BLaER1 treated with 17β-estradiol and CSF1 and Interleukin-3, amounts not matched to agents 10 nM and 100 nM (cell line): ENCODE data around the gene H3-3A.

Experiments
- H3K27ac ChIP-seq, 11 experiments: shearing (Covaris generic); formaldehyde crosslinking; 2 replicates each; pipeline ENCODE4 v1.8.1; 2022
- H3K27me3 ChIP-seq, 11 experiments: shearing (Covaris generic); formaldehyde crosslinking; 2 replicates each; pipeline ENCODE4 v1.8.1; 2022
- H3K36me3 ChIP-seq, 11 experiments: shearing (Covaris generic); formaldehyde crosslinking; 2 replicates each; pipeline ENCODE4 v1.8.1; 2022
- H3K4me1 ChIP-seq, 10 experiments: shearing (Covaris generic); formaldehyde crosslinking; 2 replicates each; pipeline ENCODE4 v1.8.1; 2022
- H3K4me2 ChIP-seq, 11 experiments: shearing (Covaris generic); formaldehyde crosslinking; 2 replicates each; pipeline ENCODE4 v1.8.1; 2022
- H3K4me3 ChIP-seq, 10 experiments: shearing (Covaris generic); formaldehyde crosslinking; 2 replicates each; pipeline ENCODE4 v1.8.1; 2022
- H3K9ac ChIP-seq, 11 experiments: shearing (Covaris generic); formaldehyde crosslinking; 2 replicates each; pipeline ENCODE4 v1.8.1; 2022
- H3K9me3 ChIP-seq, 11 experiments: shearing (Covaris generic); formaldehyde crosslinking; replicated peaks in 1 of 11; 2 replicates each; pipeline ENCODE4 v1.8.1; 2022
- H4K20me1 ChIP-seq, 11 experiments: shearing (Covaris generic); formaldehyde crosslinking; 2 replicates each; pipeline ENCODE4 v1.8.1; 2022
- Cebpa-rat ChIP-seq, 11 experiments: shearing (Covaris generic); IDR thresholded peaks; 2 replicates each; pipeline ENCODE4 v1.8.1; 2022

Gene H3-3A

GRCh38 chr1:226029568-226030225 lies 32.8 kb upstream of the H3-3A start:
- Histone ChIP-seq H3K4me2 (peak overlapping the region; percentile 26 to 73 (median 52); a peak in 21 of 22 replicates), H3K9me3 (no peaks in the 10 kb centered on the region), H3K27ac (peak overlapping the region in 8 of 11 experiments; percentile 14 to 68 (median 42); a peak in 13 of 22 replicates), H4K20me1 (no peaks in the 10 kb centered on the region), H3K4me3 (no peak overlapping the region), H3K36me3 (no peaks in the 10 kb centered on the region), H3K9ac (peak overlapping the region in 2 of 11 experiments; percentile 44 to 48; a peak in 3 of 22 replicates), H3K27me3 (no peaks in the 10 kb centered on the region), H3K4me1 (peaks cover 29 to 66% (median 51%) of the 10 kb centered on the region in 10 experiments)
- no peak for TF ChIP-seq Cebpa-rat (IDR thresholded peaks at IDR 0.05)

GRCh38 chr1:226033582-226033981 lies 28.9 kb upstream of the H3-3A start:
- Histone ChIP-seq H3K27ac (peak overlapping the region in 7 of 11 experiments; percentile 47 to 92 (median 78); a peak in 13 of 22 replicates), H3K36me3 (no peaks in the 10 kb centered on the region), H3K4me2 (peak overlapping the region in 10 of 11 experiments; percentile 1 to 98 (median 82); a peak in 18 of 22 replicates), H3K27me3 (no peaks in the 10 kb centered on the region), H3K4me1 (peaks cover 21 to 82% (median 51%) of the 10 kb centered on the region in 10 experiments), H4K20me1 (no peaks in the 10 kb centered on the region), H3K9me3 (no peaks in the 10 kb centered on the region), H3K4me3 (peak overlapping the region in 5 of 10 experiments; percentile 4 to 36 (median 22); a peak in 2 of 20 replicates), H3K9ac (peak overlapping the region in 5 of 11 experiments; percentile 51 to 78 (median 69); a peak in 8 of 22 replicates)
- no peak for TF ChIP-seq Cebpa-rat (IDR thresholded peaks at IDR 0.05)

- H3K4me2 ChIP-seq: peak overlapping the region in 10 of 11 experiments; percentile 1 to 98 (median 82); a peak in 18 of 22 replicates
- peak overlapping the region in 5 of 10 experiments; percentile 4 to 36 (median 22); a peak in 2 of 20 replicates for H3K4me3 ChIP-seq
- no peaks in the 10 kb centered on the region for H3K36me3 ChIP-seq
- no peaks in the 10 kb centered on the region for H4K20me1 ChIP-seq
- peak overlapping the region in 5 of 11 experiments; percentile 51 to 78 (median 69); a peak in 9 of 22 replicates for H3K9ac ChIP-seq
- H3K27me3 ChIP-seq: no peaks in the 10 kb centered on the region
- H3K4me1 ChIP-seq: peaks cover 17 to 78% (median 47%) of the 10 kb centered on the region in 10 experiments
- H3K9me3 ChIP-seq: no peaks in the 10 kb centered on the region
- peak overlapping the region in 8 of 11 experiments; percentile 41 to 92 (median 76); a peak in 15 of 22 replicates for H3K27ac ChIP-seq
- no peak for TF ChIP-seq Cebpa-rat (IDR thresholded peaks at IDR 0.05)
These were observed 28.5 kb upstream of the H3-3A start for GRCh38 chr1:226033991-226034390.

GRCh38 chr1:226034482-226034881 lies 28.0 kb upstream of the H3-3A start:
- Histone ChIP-seq H3K4me3 (no peak overlapping the region), H3K27me3 (no peaks in the 10 kb centered on the region), H3K9ac (peak overlapping the region in 6 of 11 experiments; percentile 22 to 78 (median 62); a peak in 10 of 22 replicates), H3K27ac (peak overlapping the region in 8 of 11 experiments; percentile 41 to 92 (median 76); a peak in 16 of 22 replicates), H3K36me3 (no peaks in the 10 kb centered on the region), H3K4me1 (peaks cover 12 to 73% (median 43%) of the 10 kb centered on the region in 10 experiments), H3K4me2 (peak overlapping the region in 7 of 11 experiments; percentile 68 to 98 (median 88); a peak in 14 of 22 replicates), H4K20me1 (no peaks in the 10 kb centered on the region), H3K9me3 (no peaks in the 10 kb centered on the region)
- TF ChIP-seq Cebpa-rat (IDR thresholded peaks at IDR 0.05): no peak

- peaks cover 12 to 65% (median 40%) of the 10 kb centered on the region in 10 experiments for H3K4me1 ChIP-seq
- peak overlapping the region in 4 of 11 experiments; percentile 70 to 92 (median 83); a peak in 6 of 22 replicates for H3K27ac ChIP-seq
- H3K4me2 ChIP-seq: peak overlapping the region in 4 of 11 experiments; percentile 65 to 92 (median 76); a peak in 7 of 22 replicates
- no peaks in the 10 kb centered on the region for H4K20me1 ChIP-seq
- TF ChIP-seq Cebpa-rat (IDR thresholded peaks at IDR 0.05): no peak
- H3K9me3 ChIP-seq: no peaks in the 10 kb centered on the region
- H3K9ac ChIP-seq: peak overlapping the region in 2 of 11 experiments; percentile 3 to 8; a peak in 1 of 22 replicates
- H3K27me3 ChIP-seq: no peaks in the 10 kb centered on the region
- H3K36me3 ChIP-seq: no peaks in the 10 kb centered on the region
- H3K4me3 ChIP-seq: no peak overlapping the region
These were observed 26.6 kb upstream of the H3-3A start for GRCh38 chr1:226035915-226036314.

- no peak overlapping the region for H3K4me2 ChIP-seq
- no peaks in the 10 kb centered on the region for H3K27me3 ChIP-seq
- H3K9ac ChIP-seq: no peak overlapping the region
These were observed 23.9 kb upstream of the H3-3A start for GRCh38 chr1:226038661-226039060.

DNA sequence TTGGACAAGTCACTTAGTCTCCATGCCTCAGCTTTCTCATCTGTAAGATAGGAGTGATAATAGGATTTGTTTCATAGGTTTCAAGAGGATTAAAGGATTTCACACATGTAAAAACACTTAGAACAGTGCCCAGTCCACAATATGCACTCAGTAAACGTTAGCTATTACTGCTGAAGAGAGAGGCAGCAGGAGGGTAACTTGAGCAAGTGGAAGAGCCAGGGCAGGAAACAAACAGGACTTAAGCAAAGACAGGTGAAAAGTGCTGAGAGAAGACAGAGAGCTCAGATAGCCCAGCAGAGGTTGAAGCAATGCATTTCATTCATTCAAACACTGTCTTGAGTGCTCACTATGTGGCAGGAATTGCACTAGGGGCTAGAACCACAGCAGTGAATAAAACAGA lies 21.1 kb upstream of the H3-3A start:
- Histone ChIP-seq H4K20me1 (no peaks in the 10 kb centered on the region), H3K4me1 (peaks cover 31 to 60% (median 39%) of the 10 kb centered on the region in 10 experiments), H3K36me3 (0 out of 22 replicates have a peak, but pooled peaks cover 0 to 3% (median 0%) of the 10 kb centered on the region in 11 experiments), H3K4me2 (peak overlapping the region in 3 of 11 experiments; percentile 51 to 74 (median 72); a peak in 5 of 22 replicates), H3K27ac (peak overlapping the region in 1 of 11 experiments; percentile 53; a peak in 1 of 22 replicates), H3K9me3 (peaks cover 0 to 14% (median 7%) of the 10 kb centered on the region in 11 experiments; a peak in 10 of 22 replicates), H3K9ac (no peak overlapping the region), H3K27me3 (no peaks in the 10 kb centered on the region), H3K4me3 (no peak overlapping the region)
- TF ChIP-seq Cebpa-rat (IDR thresholded peaks at IDR 0.05): no peak

More at GRCh38 chr1:226038661-226039060, 23.9 kb upstream of the H3-3A start:
- TF ChIP-seq Cebpa-rat (IDR thresholded peaks at IDR 0.05): no peak
- Histone ChIP-seq H3K27ac (no peak overlapping the region), H3K4me1 (peaks cover 24 to 64% (median 43%) of the 10 kb centered on the region in 10 experiments), H3K4me3 (no peak overlapping the region), H4K20me1 (no peaks in the 10 kb centered on the region), H3K36me3 (no peaks in the 10 kb centered on the region), H3K9me3 (no peaks in the 10 kb centered on the region)

DNA sequence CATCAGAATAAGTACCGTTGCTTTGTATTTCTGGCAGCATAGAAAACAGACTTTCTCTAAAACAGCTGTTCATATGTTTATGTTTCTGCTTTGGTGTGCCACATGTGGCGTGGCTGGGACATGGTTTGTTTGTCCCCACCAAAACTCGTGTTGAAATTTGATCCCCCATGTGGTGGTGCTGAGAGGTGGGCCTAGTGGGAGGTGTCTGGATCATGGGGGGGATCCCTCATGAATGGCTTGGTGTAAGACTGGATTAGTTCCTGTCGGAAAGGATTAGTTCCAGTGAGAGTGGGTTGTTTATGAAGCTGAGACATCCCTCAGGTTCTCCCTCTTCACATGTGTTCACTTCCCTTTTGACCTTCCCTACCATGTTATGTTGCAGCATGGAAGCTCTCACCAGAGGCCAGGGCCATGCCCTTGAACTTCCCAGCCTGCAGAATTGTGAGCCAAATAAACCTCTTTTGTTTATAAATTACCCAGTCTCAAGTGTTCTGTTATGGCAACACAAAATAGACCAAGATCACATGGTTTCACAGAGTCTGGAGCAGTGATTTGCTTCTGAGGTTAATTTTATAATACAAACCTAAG lies 17.9 kb upstream of the H3-3A start:
- Histone ChIP-seq H3K27me3 (no peaks in the 10 kb centered on the region), H3K4me3 (no peak overlapping the region), H3K9ac (no peak overlapping the region), H3K27ac (peak overlapping the region in 5 of 11 experiments; percentile 5 to 37 (median 25); a peak in 3 of 22 replicates), H3K4me2 (peak overlapping the region; percentile 10 to 74 (median 59); a peak in 19 of 22 replicates), H3K9me3 (peaks cover 0 to 14% (median 7%) of the 10 kb centered on the region in 11 experiments; a peak in 10 of 22 replicates), H4K20me1 (no peaks in the 10 kb centered on the region), H3K4me1 (peaks cover 31 to 69% (median 38%) of the 10 kb centered on the region in 10 experiments), H3K36me3 (peaks cover 0 to 9% (median 0%) of the 10 kb centered on the region in 11 experiments; a peak in 1 of 22 replicates)
- no peak for TF ChIP-seq Cebpa-rat (IDR thresholded peaks at IDR 0.05)
